ENCODE results near the gene PTPRE. TPM values are rescaled to one million over a fixed set of nuclear protein-coding genes. Genes with fewer than 3 reads are reported as not detected.
A peak's percentile ranks its signal among the peaks of the same experiment; 100 is the strongest.

Gene PTPRE
- total RNA-seq, 1 donor from 2014 or later: 0.21 TPM

DNA sequence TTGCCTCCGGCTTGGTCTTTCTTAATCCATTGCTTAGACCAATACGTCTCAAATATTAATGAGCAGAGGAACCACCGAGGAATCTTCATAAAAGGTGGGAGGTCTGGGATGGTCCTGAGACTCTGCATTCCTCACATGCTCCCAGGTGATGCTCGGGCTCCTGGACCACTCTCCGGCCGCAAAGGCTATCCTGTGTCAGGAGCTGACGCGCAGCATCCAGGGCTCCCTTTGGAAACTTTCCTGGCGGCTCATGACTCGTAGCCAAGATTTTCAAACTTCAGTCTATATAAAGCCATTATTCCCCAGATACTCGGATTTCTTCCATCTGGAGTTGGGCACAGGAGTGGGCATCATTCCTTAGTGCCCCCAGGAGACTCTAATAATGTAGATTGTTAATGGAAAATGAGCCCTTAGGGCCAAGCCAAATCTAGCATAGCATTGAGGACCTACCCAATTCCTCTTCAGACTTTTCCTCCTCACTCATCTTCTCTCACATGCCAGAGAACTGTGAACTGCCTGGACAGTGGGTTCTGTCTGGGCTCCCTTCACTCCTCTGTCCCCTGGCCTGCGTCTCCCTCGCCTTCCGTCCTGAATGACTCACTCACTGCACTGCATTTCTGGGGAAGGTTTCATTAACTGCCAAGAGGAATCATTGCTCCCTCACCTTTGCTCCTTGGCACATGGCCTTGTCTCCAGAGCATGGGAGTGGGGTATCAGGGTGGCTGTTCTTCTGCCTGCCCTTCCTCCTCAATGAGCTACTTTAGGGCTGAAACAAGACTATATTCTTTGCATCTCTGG lies 130.0 kb downstream of the PTPRE start:
- Mint-ChIP-seq H3K4me1 (no peaks in the 10 kb centered on the region), H3K4me3 (no peak overlapping the region), H3K36me3 (no peaks in the 10 kb centered on the region), H3K27me3 (ENCODE audit: insufficient read depth, low read depth) (peaks cover 8% of the 10 kb centered on the region), H3K9me3 (no peaks in the 10 kb centered on the region), H3K27ac (no peak overlapping the region)
- TF ChIP-seq EZH2 (IDR thresholded peaks at IDR 0.05) (no peak), CTCF (IDR thresholded peaks at IDR 0.05) (no peak), EZH2phosphoT487 (IDR thresholded peaks at IDR 0.05) (no peak)
- no peaks in the 10 kb centered on the region for H3K9me3 ChIP-seq (ENCODE audit: low read depth)
- H3K9ac ChIP-seq: no peak overlapping the region
- H3K4me3 ChIP-seq: no peak overlapping the region
- H3K79me2 ChIP-seq (ENCODE audit: low read depth): no peaks in the 10 kb centered on the region
- no peaks in the 10 kb centered on the region for H3K36me3 ChIP-seq
- H3K4me1 ChIP-seq: no peaks in the 10 kb centered on the region
- DNase-seq (ENCODE audit: low spot score): no peak
- no peak overlapping the region for H2AFZ ChIP-seq (replicated peaks)
- peaks cover 11% of the 10 kb centered on the region for H3K27me3 ChIP-seq
- H3F3A ChIP-seq (ENCODE audit: low read depth): no peaks in the 10 kb centered on the region
- H4K20me1 ChIP-seq (ENCODE audit: low read depth): no peaks in the 10 kb centered on the region
- H3K4me2 ChIP-seq: no peak overlapping the region
- no peak overlapping the region for H3K27ac ChIP-seq

DNA sequence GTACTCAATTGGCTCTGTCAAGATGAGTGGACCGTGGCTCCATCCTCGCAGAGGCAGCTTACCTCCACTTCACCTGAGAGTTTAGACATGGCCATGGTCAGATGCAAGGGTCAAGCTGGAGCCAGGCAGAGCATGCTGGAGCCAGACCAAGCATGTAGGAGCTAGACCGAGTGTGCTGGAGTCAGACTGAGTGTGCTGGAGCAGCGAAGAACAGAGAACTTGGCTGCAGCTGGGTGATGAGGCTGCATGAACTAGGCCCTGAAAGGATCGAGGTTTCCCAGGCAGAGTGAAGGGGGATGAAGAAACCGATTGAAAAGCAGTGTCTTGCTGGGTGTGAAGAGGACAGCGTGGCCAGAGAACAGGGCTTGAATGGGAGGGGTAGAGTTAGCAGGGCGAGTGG lies 133.2 kb downstream of the PTPRE start:
- Mint-ChIP-seq H3K27me3 (ENCODE audit: insufficient read depth, low read depth) (peaks cover 4% of the 10 kb centered on the region), H3K27ac (peak overlapping the region; percentile 69), H3K4me3 (no peak overlapping the region), H3K4me1 (no peaks in the 10 kb centered on the region), H3K36me3 (no peaks in the 10 kb centered on the region), H3K9me3 (no peaks in the 10 kb centered on the region)
- Histone ChIP-seq H3K4me1 (no peaks in the 10 kb centered on the region), H4K20me1 (ENCODE audit: low read depth) (no peaks in the 10 kb centered on the region), H3K27me3 (peaks cover 39% of the 10 kb centered on the region), H3K79me2 (ENCODE audit: low read depth) (no peaks in the 10 kb centered on the region), H3F3A (ENCODE audit: low read depth) (no peaks in the 10 kb centered on the region), H3K4me2 (no peak overlapping the region), H3K36me3 (no peaks in the 10 kb centered on the region), H3K4me3 (no peak overlapping the region), H3K9ac (no peak overlapping the region), H3K27ac (no peak overlapping the region), H2AFZ (replicated peaks) (no peak overlapping the region), H3K9me3 (ENCODE audit: low read depth) (no peaks in the 10 kb centered on the region)
- TF ChIP-seq EZH2phosphoT487 (IDR thresholded peaks at IDR 0.05): no peak
- TF ChIP-seq EZH2 (IDR thresholded peaks at IDR 0.05): no peak
- no peak for TF ChIP-seq CTCF (IDR thresholded peaks at IDR 0.05)
- DNase-seq (ENCODE audit: low spot score): no peak

GRCh38 chr10:128040681-128041080 lies 133.8 kb downstream of the PTPRE start:
- H3K9ac ChIP-seq: no peak overlapping the region
- no peaks in the 10 kb centered on the region for H4K20me1 ChIP-seq (ENCODE audit: low read depth)
- H3K9me3 ChIP-seq (ENCODE audit: low read depth): no peaks in the 10 kb centered on the region
- Mint-ChIP-seq H3K27me3 (ENCODE audit: insufficient read depth, low read depth) (peaks cover 4% of the 10 kb centered on the region), H3K9me3 (no peaks in the 10 kb centered on the region), H3K4me1 (no peaks in the 10 kb centered on the region), H3K36me3 (no peaks in the 10 kb centered on the region), H3K27ac (no peak overlapping the region), H3K4me3 (no peak overlapping the region)
- no peaks in the 10 kb centered on the region for H3K4me1 ChIP-seq
- TF ChIP-seq EZH2 (IDR thresholded peaks at IDR 0.05) (no peak), EZH2phosphoT487 (IDR thresholded peaks at IDR 0.05) (no peak), CTCF (IDR thresholded peaks at IDR 0.05) (no peak)
- H3K4me2 ChIP-seq: no peak overlapping the region
- H3K27ac ChIP-seq: no peak overlapping the region
- DNase-seq (ENCODE audit: low spot score): no peak
- no peaks in the 10 kb centered on the region for H3K79me2 ChIP-seq (ENCODE audit: low read depth)
- H2AFZ ChIP-seq (replicated peaks): no peak overlapping the region
- H3K36me3 ChIP-seq: no peaks in the 10 kb centered on the region
- peaks cover 39% of the 10 kb centered on the region for H3K27me3 ChIP-seq
- no peak overlapping the region for H3K4me3 ChIP-seq
- no peaks in the 10 kb centered on the region for H3F3A ChIP-seq (ENCODE audit: low read depth)

Measured in neural progenitor cell (in vitro differentiated cells).